IPS DF 6.9 (cell line): Measurements from ENCODE around the gene STXBP1.

Experiments used
- DNase-seq: peaks from one replicate; pipeline ENCODE4 v3.0.0-alpha.2; 2013; ENCODE audit warnings: low read depth, low spot score
- H3K27ac ChIP-seq: one replicate; pipeline ENCODE4 v1.5.1; 2013; ENCODE audit warnings: low read length, control low read depth
- H3K27me3 ChIP-seq: 2 replicates; pipeline ENCODE4 v1.6.1; 2013; ENCODE audit warnings: mild to moderate bottlenecking, low read length; ENCODE audit not compliant: control insufficient read depth, insufficient read depth
- H3K36me3 ChIP-seq: 2 replicates; pipeline ENCODE4 v1.6.1; 2013; ENCODE audit warnings: low read length; ENCODE audit not compliant: control insufficient read depth, insufficient read depth
- H3K4me1 ChIP-seq: 2 replicates; pipeline ENCODE4 v1.6.1; 2013; ENCODE audit warnings: low read length; ENCODE audit not compliant: control insufficient read depth, insufficient read depth
- H3K4me3 ChIP-seq: 2 replicates; pipeline ENCODE4 v1.5.1; 2013; ENCODE audit warnings: mild to moderate bottlenecking, low read length
- H3K9me3 ChIP-seq: 2 replicates; pipeline ENCODE4 v1.6.1; 2013; ENCODE audit warnings: low read length, inconsistent platforms; ENCODE audit not compliant: control insufficient read depth, insufficient read depth
- WGBS: extraction: QIAGEN DNeasy Blood & Tissue Kit; methylation state at CpG from one replicate; pipeline ENCODE4 v1.1.7; 2013; ENCODE audit warnings: mixed read lengths, missing lambda C conversion rate; ENCODE audit not compliant: insufficient read length, insufficient coverage; 5-methylcytosine and 5-hydroxymethylcytosine counted together

The STXBP1 gene

DNA sequence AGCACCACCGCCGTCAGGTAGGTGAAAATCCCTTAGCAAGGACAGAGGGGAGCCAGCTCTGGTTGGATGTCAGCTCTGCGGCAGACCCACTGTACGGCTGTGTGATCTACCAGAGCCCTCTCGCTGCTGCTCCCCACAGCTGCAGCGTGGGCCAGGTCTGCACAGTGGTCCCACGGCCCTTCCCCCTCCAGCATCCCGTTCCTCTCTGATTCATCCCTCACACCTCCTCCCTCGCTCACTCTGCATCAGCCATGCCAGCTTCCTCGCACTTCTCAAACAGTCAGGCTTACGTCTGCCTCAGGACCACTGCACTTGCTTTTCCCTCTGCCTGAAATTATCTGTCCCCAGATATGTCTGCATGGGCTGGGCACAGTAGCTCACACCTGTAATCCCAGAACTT is 68.1 kb downstream of the STXBP1 start:
- H3K4me1 ChIP-seq, result no peaks in the 10 kb centered on the region
- H3K27me3 ChIP-seq, result no peaks in the 10 kb centered on the region
- DNase-seq, result no peak
- no peaks in the 10 kb centered on the region for H3K9me3 ChIP-seq
- WGBS, result no CpG with 5 or more reads among the region's 11 CpGs
- H3K36me3 ChIP-seq, result peaks cover 27% of the 10 kb centered on the region
- H3K27ac ChIP-seq, result no peak overlapping the region
- no peak overlapping the region for H3K4me3 ChIP-seq

DNA sequence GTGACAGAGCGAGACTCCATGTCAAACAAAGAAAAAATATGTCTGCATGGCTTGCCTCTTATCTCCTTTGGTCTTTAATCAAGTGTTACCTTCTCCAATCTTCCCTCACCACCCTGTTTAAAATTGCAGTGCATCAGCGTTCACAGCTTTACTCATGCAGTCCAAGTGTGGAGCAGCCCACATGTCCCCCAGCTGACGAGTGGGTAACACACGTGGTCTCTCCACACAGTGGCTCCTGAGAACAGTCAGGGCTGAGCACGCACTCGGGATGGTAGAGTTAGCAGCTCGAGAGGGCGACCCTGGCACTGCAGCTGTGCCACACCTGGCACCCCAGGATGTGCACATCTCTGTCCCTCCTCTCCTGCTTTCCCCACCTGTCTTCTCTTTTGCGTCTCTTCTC is 68.8 kb downstream of the STXBP1 start:
- H3K27ac ChIP-seq, result no peak overlapping the region
- no peak overlapping the region for H3K4me3 ChIP-seq
- peaks cover 27% of the 10 kb centered on the region for H3K36me3 ChIP-seq
- WGBS, result no CpG with 5 or more reads among the region's 9 CpGs
- no peaks in the 10 kb centered on the region for H3K9me3 ChIP-seq
- no peak for DNase-seq
- no peaks in the 10 kb centered on the region for H3K4me1 ChIP-seq
- no peaks in the 10 kb centered on the region for H3K27me3 ChIP-seq

DNA sequence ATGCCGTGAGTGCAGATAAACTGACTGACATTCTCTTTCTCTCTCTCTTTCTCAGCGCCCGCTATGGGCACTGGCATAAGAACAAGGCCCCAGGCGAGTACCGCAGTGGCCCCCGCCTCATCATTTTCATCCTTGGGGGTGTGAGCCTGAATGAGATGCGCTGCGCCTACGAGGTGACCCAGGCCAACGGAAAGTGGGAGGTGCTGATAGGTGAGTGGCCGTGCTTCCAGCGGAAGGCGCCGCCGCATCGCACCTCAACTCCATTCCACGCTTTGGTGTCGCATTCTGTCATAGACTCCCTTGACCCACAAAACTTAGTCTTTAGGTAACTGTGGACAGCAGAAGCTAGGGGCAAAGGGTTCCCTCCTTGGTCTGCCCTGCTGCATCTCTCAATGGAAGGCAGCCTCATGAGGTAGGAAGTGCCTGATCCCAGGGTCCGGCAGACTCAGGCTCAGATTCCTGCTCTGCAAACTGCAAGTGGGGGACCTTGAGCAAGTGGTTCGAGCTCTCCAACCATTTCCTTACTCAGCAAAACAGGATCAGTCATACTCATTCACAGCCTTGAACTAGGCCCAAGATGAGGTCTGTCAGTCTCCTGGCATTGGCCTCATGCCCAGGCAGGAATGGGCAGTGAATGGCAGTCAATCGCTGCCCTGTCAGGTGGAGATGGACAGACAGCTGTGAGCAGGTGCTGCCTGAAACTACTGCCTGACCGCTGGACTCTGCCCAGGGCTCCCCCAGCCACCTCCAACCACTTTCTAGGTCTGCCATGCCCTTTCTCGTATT is 70.5 kb downstream of the STXBP1 start:
- no CpG with 5 or more reads among the region's 23 CpGs for WGBS
- peaks cover 22% of the 10 kb centered on the region for H3K36me3 ChIP-seq

DNA sequence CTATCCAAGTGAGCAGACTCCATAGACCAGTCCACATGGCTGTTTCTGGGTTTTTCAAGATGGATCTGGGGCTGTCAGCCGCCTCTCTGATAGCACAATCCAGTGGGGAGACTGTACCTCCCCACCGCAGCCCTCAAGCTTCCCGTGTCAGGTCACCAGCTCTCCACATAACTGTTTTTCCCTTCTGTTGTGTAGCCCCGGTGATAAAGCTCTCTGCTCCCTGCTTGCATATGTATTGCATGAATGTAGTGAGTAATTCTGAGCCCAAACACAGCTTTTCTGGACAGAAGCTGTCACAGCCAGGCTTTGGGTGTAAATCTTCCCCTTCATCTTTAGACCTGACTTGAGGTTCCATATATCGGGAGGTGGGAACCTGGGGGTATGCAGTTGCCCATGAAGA is 71.6 kb downstream of the STXBP1 start:
- no peaks in the 10 kb centered on the region for H3K4me1 ChIP-seq
- no peaks in the 10 kb centered on the region for H3K9me3 ChIP-seq
- no peak overlapping the region for H3K27ac ChIP-seq
- H3K36me3 ChIP-seq, result peaks cover 17% of the 10 kb centered on the region; the same call in 1 of the 2 replicates
- no peak overlapping the region for H3K4me3 ChIP-seq
- WGBS, result no CpG with 5 or more reads among the region's 5 CpGs
- DNase-seq, result no peak
- no peaks in the 10 kb centered on the region for H3K27me3 ChIP-seq

More for the DNA sequence above, 70.5 kb downstream of the STXBP1 start:
- no peak overlapping the region for H3K27ac ChIP-seq
- no peak for DNase-seq
- H3K4me3 ChIP-seq, result no peak overlapping the region
- H3K27me3 ChIP-seq, result no peaks in the 10 kb centered on the region
- H3K4me1 ChIP-seq, result no peaks in the 10 kb centered on the region
- no peaks in the 10 kb centered on the region for H3K9me3 ChIP-seq

DNA sequence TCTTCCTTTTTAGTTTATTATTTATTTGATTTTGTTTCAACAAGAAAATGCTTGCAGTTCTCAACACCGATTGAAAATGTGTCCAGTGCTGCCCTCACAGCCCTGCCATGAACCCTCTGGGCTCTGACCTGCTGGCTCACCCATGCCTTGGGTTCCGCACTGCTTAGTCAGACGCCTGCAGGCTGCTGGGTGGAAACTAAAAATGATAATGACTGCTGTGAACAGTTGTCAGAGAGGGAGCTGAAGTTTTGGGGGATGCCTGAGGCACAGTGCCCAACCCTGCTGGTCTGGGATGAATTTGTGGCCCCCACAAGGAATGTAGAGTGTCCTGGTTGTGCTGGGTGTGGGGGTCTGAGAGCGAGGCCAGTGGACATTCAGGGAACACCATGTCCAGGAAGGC is 72.5 kb downstream of the STXBP1 start:
- Histone ChIP-seq H3K27me3 (no peaks in the 10 kb centered on the region), H3K9me3 (no peaks in the 10 kb centered on the region), H3K4me3 (no peak overlapping the region), H3K27ac (no peak overlapping the region), H3K36me3 (peaks cover 18% of the 10 kb centered on the region), H3K4me1 (no peaks in the 10 kb centered on the region)
- no peak for DNase-seq
- WGBS, result no CpG with 5 or more reads among the region's 4 CpGs

DNA sequence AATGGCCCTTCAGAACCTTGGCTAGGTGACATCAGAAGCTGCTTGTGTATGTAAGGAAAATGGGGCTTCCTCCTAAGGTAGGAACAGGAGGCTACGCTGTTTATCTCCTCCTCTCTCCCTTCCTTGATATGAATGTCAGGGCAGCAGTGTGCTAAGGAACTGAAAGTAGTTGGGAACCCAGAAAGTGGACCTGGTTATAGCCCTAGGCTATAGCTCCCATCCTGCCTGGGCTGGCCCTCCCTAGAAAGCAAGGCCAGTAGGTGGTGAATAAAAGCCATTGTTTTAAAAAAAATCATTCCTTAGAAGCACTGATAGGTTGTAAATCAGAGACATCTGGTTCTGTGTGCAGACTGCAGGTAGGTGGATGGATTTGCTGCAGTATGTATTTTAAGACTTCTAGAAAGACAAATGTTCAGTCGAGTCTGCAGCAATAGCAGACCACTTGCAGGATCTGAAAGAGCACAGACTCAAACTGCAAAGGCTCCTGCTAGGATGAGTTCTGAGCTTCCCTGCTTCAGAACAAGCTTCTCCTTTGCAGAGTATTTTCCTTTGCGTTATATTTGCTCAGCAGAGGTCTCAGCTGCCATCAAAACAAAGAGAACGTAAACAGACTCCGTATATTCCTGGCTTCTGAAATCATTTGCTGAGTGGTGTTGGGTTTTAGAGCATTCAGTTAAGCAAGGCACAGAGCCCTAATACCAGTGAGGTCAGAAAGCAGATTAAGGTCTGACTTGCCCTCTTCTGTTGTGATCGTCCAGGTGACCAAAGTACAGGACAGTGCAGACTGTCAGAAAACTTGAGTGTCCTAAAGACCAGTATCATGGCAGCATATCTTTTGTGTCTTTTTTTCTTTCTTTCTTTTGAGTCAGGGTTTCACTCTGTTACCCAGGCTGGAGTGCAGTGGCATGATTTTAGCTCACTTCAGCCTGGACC is 74.7 kb downstream of the STXBP1 start:
- Histone ChIP-seq H3K27me3 (no peaks in the 10 kb centered on the region), H3K36me3 (peaks cover 13% of the 10 kb centered on the region), H3K27ac (no peak overlapping the region), H3K4me1 (no peaks in the 10 kb centered on the region), H3K9me3 (no peaks in the 10 kb centered on the region), H3K4me3 (no peak overlapping the region)
- whole genome bisulfite sequencing, result no CpG with 5 or more reads among the region's 6 CpGs
- no peak for DNase-seq

DNA sequence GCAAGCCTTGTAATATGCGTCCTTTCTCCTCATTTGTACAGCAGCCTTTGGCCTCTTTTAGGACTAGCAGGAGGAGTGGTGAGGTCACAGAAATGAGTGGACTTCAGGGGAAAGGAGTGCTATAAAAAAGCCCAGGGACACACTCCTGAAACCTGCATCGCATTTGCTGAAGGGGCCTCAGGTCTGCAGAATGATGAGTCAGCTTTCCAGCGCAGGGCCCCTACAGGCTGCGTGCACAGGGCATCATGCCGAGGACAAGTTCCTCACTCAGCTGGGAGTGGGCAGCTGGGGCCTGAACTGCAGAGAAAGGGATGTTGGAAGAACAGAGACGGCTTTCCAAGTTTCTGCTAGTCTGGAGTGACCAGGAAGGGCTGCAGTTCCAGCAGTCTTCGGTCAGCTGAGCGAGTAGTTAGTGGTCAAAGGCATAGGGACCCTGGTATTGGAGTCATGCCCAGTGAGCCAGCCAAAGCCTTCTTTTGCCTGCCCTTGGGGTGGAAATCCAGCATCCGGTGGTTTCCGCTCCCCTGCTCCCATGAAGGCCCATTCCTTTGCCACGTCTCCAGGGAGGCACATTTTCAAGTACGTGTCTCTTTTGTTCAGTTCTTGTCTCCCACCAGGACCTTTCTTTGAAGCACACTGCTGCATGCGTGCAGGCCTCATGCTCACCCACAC is 77.4 kb downstream of the STXBP1 start:
- no CpG with 5 or more reads among the region's 13 CpGs for WGBS
- Histone ChIP-seq H3K9me3 (no peaks in the 10 kb centered on the region), H3K4me1 (no peaks in the 10 kb centered on the region), H3K27ac (no peak overlapping the region), H3K27me3 (no peaks in the 10 kb centered on the region), H3K4me3 (no peak overlapping the region), H3K36me3 (peaks cover 2% of the 10 kb centered on the region; the same call in 1 of the 2 replicates)
- DNase-seq, result no peak

DNA sequence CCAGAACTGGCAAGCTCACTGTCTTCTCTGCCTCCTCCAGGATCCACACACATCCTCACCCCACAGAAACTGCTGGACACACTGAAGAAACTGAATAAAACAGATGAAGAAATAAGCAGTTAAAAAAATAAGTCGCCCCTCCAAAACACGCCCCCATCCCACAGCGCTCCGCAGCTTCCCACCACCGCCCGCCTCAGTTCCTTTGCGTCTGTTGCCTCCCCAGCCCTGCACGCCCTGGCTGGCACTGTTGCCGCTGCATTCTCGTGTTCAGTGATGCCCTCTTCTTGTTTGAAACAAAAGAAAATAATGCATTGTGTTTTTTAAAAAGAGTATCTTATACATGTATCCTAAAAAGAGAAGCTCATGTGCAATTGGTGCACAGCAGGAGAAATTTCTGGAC is 78.7 kb downstream of the STXBP1 start:
- no peak for DNase-seq
- H3K27ac ChIP-seq, result no peak overlapping the region
- WGBS, result no CpG with 5 or more reads among the region's 10 CpGs

DNA sequence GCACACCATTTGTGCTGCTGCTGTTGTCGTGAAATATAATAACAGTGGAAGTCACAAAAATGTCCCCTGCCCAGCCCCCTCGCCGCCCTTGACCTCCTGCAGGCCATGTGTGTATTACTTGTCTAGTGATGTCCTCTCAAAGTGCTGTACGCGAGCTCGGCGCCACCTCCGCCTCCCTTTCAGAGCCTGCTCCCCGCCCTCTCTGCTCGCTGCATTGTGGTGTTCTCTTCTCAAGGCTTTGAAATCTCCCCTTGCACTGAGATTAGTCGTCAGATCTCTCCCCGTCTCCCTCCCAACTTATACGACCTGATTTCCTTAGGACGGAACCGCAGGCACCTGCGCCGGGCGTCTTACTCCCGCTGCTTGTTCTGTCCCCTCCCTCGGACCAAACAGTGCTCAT is 80.0 kb downstream of the STXBP1 start:
- H3K4me1 ChIP-seq, result no peaks in the 10 kb centered on the region
- H3K27ac ChIP-seq, result no peak overlapping the region
- no peaks in the 10 kb centered on the region for H3K9me3 ChIP-seq
- H3K36me3 ChIP-seq, result peaks cover 2% of the 10 kb centered on the region; the same call in 1 of the 2 replicates
- no peak overlapping the region for H3K4me3 ChIP-seq
- no peaks in the 10 kb centered on the region for H3K27me3 ChIP-seq
- DNase-seq, result no peak
- no CpG with 5 or more reads among the region's 20 CpGs for WGBS

More for the DNA sequence above, 78.7 kb downstream of the STXBP1 start:
- no peaks in the 10 kb centered on the region for H3K9me3 ChIP-seq
- H3K4me3 ChIP-seq, result no peak overlapping the region
- H3K4me1 ChIP-seq, result no peaks in the 10 kb centered on the region
- no peaks in the 10 kb centered on the region for H3K27me3 ChIP-seq
- peaks cover 2% of the 10 kb centered on the region; the same call in 1 of the 2 replicates for H3K36me3 ChIP-seq

DNA sequence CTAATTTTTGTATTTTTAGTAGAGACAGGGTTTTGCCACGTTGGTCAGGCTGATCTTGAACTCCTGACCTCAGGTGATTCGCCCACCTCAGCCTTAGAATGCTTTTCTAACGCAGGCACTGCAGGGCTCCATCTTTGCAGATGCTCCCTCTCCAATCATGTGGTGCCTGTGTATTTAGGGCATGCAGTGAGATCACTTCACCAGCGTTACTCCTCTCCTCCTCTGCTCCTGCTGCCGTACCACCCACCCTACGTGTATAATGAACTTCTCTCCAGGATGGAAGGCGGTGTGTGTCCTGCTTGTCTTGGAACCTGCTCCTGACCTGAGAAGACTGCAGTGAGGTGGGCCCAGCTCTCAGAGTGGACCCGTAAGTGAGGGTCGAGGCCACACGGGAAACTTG is 81.1 kb downstream of the STXBP1 start:
- Histone ChIP-seq H3K4me3 (no peak overlapping the region), H3K9me3 (no peaks in the 10 kb centered on the region), H3K27me3 (no peaks in the 10 kb centered on the region), H3K27ac (no peak overlapping the region), H3K4me1 (no peaks in the 10 kb centered on the region), H3K36me3 (peaks cover 2% of the 10 kb centered on the region; the same call in 1 of the 2 replicates)
- WGBS, result no CpG with 5 or more reads among the region's 10 CpGs
- no peak for DNase-seq
